ENCODE results near the gene SPNS1.

GRCh38 chr16:28935346-28935745, 39.2 kb upstream of the SPNS1 start:
- TF ChIP-seq POLR2A (IDR thresholded peaks at IDR 0.05) (no peak), POLR2AphosphoS5 (IDR thresholded peaks at IDR 0.05) (no peak)
- TF ChIP-seq, protein P1, sequence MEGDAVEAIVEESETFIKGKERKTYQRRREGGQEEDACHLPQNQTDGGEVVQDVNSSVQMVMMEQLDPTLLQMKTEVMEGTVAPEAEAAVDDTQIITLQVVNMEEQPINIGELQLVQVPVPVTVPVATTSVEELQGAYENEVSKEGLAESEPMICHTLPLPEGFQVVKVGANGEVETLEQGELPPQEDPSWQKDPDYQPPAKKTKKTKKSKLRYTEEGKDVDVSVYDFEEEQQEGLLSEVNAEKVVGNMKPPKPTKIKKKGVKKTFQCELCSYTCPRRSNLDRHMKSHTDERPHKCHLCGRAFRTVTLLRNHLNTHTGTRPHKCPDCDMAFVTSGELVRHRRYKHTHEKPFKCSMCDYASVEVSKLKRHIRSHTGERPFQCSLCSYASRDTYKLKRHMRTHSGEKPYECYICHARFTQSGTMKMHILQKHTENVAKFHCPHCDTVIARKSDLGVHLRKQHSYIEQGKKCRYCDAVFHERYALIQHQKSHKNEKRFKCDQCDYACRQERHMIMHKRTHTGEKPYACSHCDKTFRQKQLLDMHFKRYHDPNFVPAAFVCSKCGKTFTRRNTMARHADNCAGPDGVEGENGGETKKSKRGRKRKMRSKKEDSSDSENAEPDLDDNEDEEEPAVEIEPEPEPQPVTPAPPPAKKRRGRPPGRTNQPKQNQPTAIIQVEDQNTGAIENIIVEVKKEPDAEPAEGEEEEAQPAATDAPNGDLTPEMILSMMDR (IDR thresholded peaks at IDR 0.05): no peak
